OCI-LY1 (cell line): ENCODE results near the gene AQP1.

Experiments
- EZH2 ChIP-seq: fragments of 200-600 bp; sonication (generic), shearing (Covaris generic); IDR thresholded peaks from 2 replicates; pipeline ENCODE4 v1.8.0; 2017; ENCODE audit warnings: borderline replicate concordance, mixed run types, mild to moderate bottlenecking, antibody characterized with exemption, low read length, moderate library complexity, mixed read lengths
- TF ChIP-seq, protein P1 (sequence below): fragments of 200-600 bp; sonication (generic), shearing (Covaris generic); IDR thresholded peaks from 2 replicates; pipeline ENCODE4 v1.5.1; 2017; ENCODE audit warnings: mild to moderate bottlenecking, antibody characterized with exemption, low read length, moderate library complexity, mixed read lengths

DNA sequence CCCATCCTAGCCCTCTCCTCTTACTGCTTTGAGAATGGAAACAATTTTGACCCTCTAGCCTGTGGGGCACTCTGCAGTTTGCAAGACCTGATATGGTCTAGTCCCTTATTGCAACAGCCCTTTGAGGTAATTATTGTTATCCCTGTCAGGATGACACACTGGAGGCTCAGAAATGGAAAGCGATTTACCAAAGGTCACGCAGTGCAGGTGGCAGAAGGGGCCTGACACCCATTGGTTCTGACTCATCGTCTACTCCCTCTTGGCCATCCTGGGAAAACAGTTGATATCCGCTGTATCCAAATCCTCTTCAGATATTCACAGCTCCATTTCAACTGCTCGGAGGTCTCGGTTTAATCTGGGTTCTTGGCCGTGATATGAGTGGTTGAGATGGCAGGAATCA lies 44.7 kb upstream of the AQP1 start:
- TF ChIP-seq, protein P1, sequence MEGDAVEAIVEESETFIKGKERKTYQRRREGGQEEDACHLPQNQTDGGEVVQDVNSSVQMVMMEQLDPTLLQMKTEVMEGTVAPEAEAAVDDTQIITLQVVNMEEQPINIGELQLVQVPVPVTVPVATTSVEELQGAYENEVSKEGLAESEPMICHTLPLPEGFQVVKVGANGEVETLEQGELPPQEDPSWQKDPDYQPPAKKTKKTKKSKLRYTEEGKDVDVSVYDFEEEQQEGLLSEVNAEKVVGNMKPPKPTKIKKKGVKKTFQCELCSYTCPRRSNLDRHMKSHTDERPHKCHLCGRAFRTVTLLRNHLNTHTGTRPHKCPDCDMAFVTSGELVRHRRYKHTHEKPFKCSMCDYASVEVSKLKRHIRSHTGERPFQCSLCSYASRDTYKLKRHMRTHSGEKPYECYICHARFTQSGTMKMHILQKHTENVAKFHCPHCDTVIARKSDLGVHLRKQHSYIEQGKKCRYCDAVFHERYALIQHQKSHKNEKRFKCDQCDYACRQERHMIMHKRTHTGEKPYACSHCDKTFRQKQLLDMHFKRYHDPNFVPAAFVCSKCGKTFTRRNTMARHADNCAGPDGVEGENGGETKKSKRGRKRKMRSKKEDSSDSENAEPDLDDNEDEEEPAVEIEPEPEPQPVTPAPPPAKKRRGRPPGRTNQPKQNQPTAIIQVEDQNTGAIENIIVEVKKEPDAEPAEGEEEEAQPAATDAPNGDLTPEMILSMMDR = no peak
- TF ChIP-seq EZH2 = no peak
